ENCODE results near the gene RPN1.

The RPN1 gene

GRCh38 chr3:128584412-128585020, 66.1 kb downstream of the RPN1 start:
- Histone ChIP-seq H3K36me3 (ENCODE audit: control insufficient read depth, insufficient read depth, low read length) (no peaks in the 10 kb centered on the region), H3K4me1 (ENCODE audit: control insufficient read depth, insufficient read depth, low read length, poor library complexity, severe bottlenecking) (no peaks in the 10 kb centered on the region), H3K4me3 (ENCODE audit: insufficient read depth, low read depth, low read length, poor library complexity, severe bottlenecking) (no peak overlapping the region), H3K27me3 (replicated peaks; ENCODE audit: control insufficient read depth, insufficient read depth, low read length, poor library complexity, severe bottlenecking) (no peaks in the 10 kb centered on the region), H3K27ac (ENCODE audit: insufficient read depth, low read length, poor library complexity, severe bottlenecking) (no peak overlapping the region), H3K9me3 (ENCODE audit: control insufficient read depth, low read length) (no peaks in the 10 kb centered on the region)
- no peak for DNase-seq

- DNase-seq, result no peak
- H3K36me3 ChIP-seq (ENCODE audit: control insufficient read depth, insufficient read depth, low read length), result no peaks in the 10 kb centered on the region
- H3K27me3 ChIP-seq (replicated peaks; ENCODE audit: control insufficient read depth, insufficient read depth, low read length, poor library complexity, severe bottlenecking), result no peaks in the 10 kb centered on the region
- no peaks in the 10 kb centered on the region for H3K9me3 ChIP-seq (ENCODE audit: control insufficient read depth, low read length)
- no peak overlapping the region for H3K4me3 ChIP-seq (ENCODE audit: insufficient read depth, low read depth, low read length, poor library complexity, severe bottlenecking)
- no peak overlapping the region for H3K27ac ChIP-seq (ENCODE audit: insufficient read depth, low read length, poor library complexity, severe bottlenecking)
- H3K4me1 ChIP-seq (ENCODE audit: control insufficient read depth, insufficient read depth, low read length, poor library complexity, severe bottlenecking), result no peaks in the 10 kb centered on the region
These were observed 69.1 kb downstream of the RPN1 start for GRCh38 chr3:128581566-128581965.

- Histone ChIP-seq H3K4me3 (ENCODE audit: insufficient read depth, low read depth, low read length, poor library complexity, severe bottlenecking) (no peak overlapping the region), H3K36me3 (ENCODE audit: control insufficient read depth, insufficient read depth, low read length) (no peaks in the 10 kb centered on the region), H3K9me3 (ENCODE audit: control insufficient read depth, low read length) (no peaks in the 10 kb centered on the region), H3K4me1 (ENCODE audit: control insufficient read depth, insufficient read depth, low read length, poor library complexity, severe bottlenecking) (no peaks in the 10 kb centered on the region), H3K27ac (ENCODE audit: insufficient read depth, low read length, poor library complexity, severe bottlenecking) (no peak overlapping the region), H3K27me3 (replicated peaks; ENCODE audit: control insufficient read depth, insufficient read depth, low read length, poor library complexity, severe bottlenecking) (no peaks in the 10 kb centered on the region)
- DNase-seq, result no peak
These were observed 70.7 kb downstream of the RPN1 start for GRCh38 chr3:128579927-128580326.

- DNase-seq, result no peak
- H3K4me3 ChIP-seq (ENCODE audit: insufficient read depth, low read depth, low read length, poor library complexity, severe bottlenecking), result no peak overlapping the region
- H3K36me3 ChIP-seq (ENCODE audit: control insufficient read depth, insufficient read depth, low read length), result no peaks in the 10 kb centered on the region
- H3K4me1 ChIP-seq (ENCODE audit: control insufficient read depth, insufficient read depth, low read length, poor library complexity, severe bottlenecking), result no peaks in the 10 kb centered on the region
- no peaks in the 10 kb centered on the region for H3K27me3 ChIP-seq (replicated peaks; ENCODE audit: control insufficient read depth, insufficient read depth, low read length, poor library complexity, severe bottlenecking)
- H3K9me3 ChIP-seq (ENCODE audit: control insufficient read depth, low read length), result no peaks in the 10 kb centered on the region
- H3K27ac ChIP-seq (ENCODE audit: insufficient read depth, low read length, poor library complexity, severe bottlenecking), result no peak overlapping the region
These were observed 72.3 kb downstream of the RPN1 start for GRCh38 chr3:128578346-128578745.

GRCh38 chr3:128577711-128578110, 72.9 kb downstream of the RPN1 start:
- DNase-seq, result no peak
- H3K4me1 ChIP-seq (ENCODE audit: control insufficient read depth, insufficient read depth, low read length, poor library complexity, severe bottlenecking), result peaks cover 5% of the 10 kb centered on the region
- H3K27ac ChIP-seq (ENCODE audit: insufficient read depth, low read length, poor library complexity, severe bottlenecking), result no peak overlapping the region
- H3K9me3 ChIP-seq (ENCODE audit: control insufficient read depth, low read length), result no peaks in the 10 kb centered on the region
- no peak overlapping the region for H3K4me3 ChIP-seq (ENCODE audit: insufficient read depth, low read depth, low read length, poor library complexity, severe bottlenecking)
- H3K27me3 ChIP-seq (replicated peaks; ENCODE audit: control insufficient read depth, insufficient read depth, low read length, poor library complexity, severe bottlenecking), result no peaks in the 10 kb centered on the region
- H3K36me3 ChIP-seq (ENCODE audit: control insufficient read depth, insufficient read depth, low read length), result no peaks in the 10 kb centered on the region

GRCh38 chr3:128576290-128576689, 74.3 kb downstream of the RPN1 start:
- DNase-seq, result no peak
- Histone ChIP-seq H3K27ac (ENCODE audit: insufficient read depth, low read length, poor library complexity, severe bottlenecking) (no peak overlapping the region), H3K36me3 (ENCODE audit: control insufficient read depth, insufficient read depth, low read length) (no peaks in the 10 kb centered on the region), H3K4me1 (ENCODE audit: control insufficient read depth, insufficient read depth, low read length, poor library complexity, severe bottlenecking) (peaks cover 9% of the 10 kb centered on the region), H3K27me3 (replicated peaks; ENCODE audit: control insufficient read depth, insufficient read depth, low read length, poor library complexity, severe bottlenecking) (no peaks in the 10 kb centered on the region), H3K9me3 (ENCODE audit: control insufficient read depth, low read length) (no peaks in the 10 kb centered on the region), H3K4me3 (ENCODE audit: insufficient read depth, low read depth, low read length, poor library complexity, severe bottlenecking) (no peak overlapping the region)

- H3K4me3 ChIP-seq (ENCODE audit: insufficient read depth, low read depth, low read length, poor library complexity, severe bottlenecking), result no peak overlapping the region
- no peaks in the 10 kb centered on the region for H3K27me3 ChIP-seq (replicated peaks; ENCODE audit: control insufficient read depth, insufficient read depth, low read length, poor library complexity, severe bottlenecking)
- no peak for DNase-seq
These were observed 74.8 kb downstream of the RPN1 start for GRCh38 chr3:128575777-128576176.

GRCh38 chr3:128573707-128574162, 76.9 kb downstream of the RPN1 start:
- Histone ChIP-seq H3K36me3 (ENCODE audit: control insufficient read depth, insufficient read depth, low read length) (no peaks in the 10 kb centered on the region), H3K9me3 (ENCODE audit: control insufficient read depth, low read length) (no peaks in the 10 kb centered on the region), H3K27ac (ENCODE audit: insufficient read depth, low read length, poor library complexity, severe bottlenecking) (no peak overlapping the region), H3K4me1 (ENCODE audit: control insufficient read depth, insufficient read depth, low read length, poor library complexity, severe bottlenecking) (peaks cover 9% of the 10 kb centered on the region), H3K27me3 (replicated peaks; ENCODE audit: control insufficient read depth, insufficient read depth, low read length, poor library complexity, severe bottlenecking) (no peaks in the 10 kb centered on the region), H3K4me3 (ENCODE audit: insufficient read depth, low read depth, low read length, poor library complexity, severe bottlenecking) (no peak overlapping the region)
- DNase-seq, result no peak

More at GRCh38 chr3:128575777-128576176, 74.8 kb downstream of the RPN1 start:
- no peak overlapping the region for H3K27ac ChIP-seq (ENCODE audit: insufficient read depth, low read length, poor library complexity, severe bottlenecking)
- H3K9me3 ChIP-seq (ENCODE audit: control insufficient read depth, low read length), result no peaks in the 10 kb centered on the region
- H3K36me3 ChIP-seq (ENCODE audit: control insufficient read depth, insufficient read depth, low read length), result no peaks in the 10 kb centered on the region
- H3K4me1 ChIP-seq (ENCODE audit: control insufficient read depth, insufficient read depth, low read length, poor library complexity, severe bottlenecking), result peaks cover 9% of the 10 kb centered on the region

GRCh38 chr3:128573160-128573559, 77.5 kb downstream of the RPN1 start:
- Histone ChIP-seq H3K27me3 (replicated peaks; ENCODE audit: control insufficient read depth, insufficient read depth, low read length, poor library complexity, severe bottlenecking) (no peaks in the 10 kb centered on the region), H3K9me3 (ENCODE audit: control insufficient read depth, low read length) (no peaks in the 10 kb centered on the region), H3K27ac (ENCODE audit: insufficient read depth, low read length, poor library complexity, severe bottlenecking) (no peak overlapping the region), H3K4me3 (ENCODE audit: insufficient read depth, low read depth, low read length, poor library complexity, severe bottlenecking) (no peak overlapping the region), H3K36me3 (ENCODE audit: control insufficient read depth, insufficient read depth, low read length) (no peaks in the 10 kb centered on the region), H3K4me1 (ENCODE audit: control insufficient read depth, insufficient read depth, low read length, poor library complexity, severe bottlenecking) (peaks cover 9% of the 10 kb centered on the region)
- DNase-seq, result no peak

- Histone ChIP-seq H3K27ac (ENCODE audit: insufficient read depth, low read length, poor library complexity, severe bottlenecking) (no peak overlapping the region), H3K4me1 (ENCODE audit: control insufficient read depth, insufficient read depth, low read length, poor library complexity, severe bottlenecking) (peaks cover 9% of the 10 kb centered on the region), H3K27me3 (replicated peaks; ENCODE audit: control insufficient read depth, insufficient read depth, low read length, poor library complexity, severe bottlenecking) (no peaks in the 10 kb centered on the region), H3K9me3 (ENCODE audit: control insufficient read depth, low read length) (no peaks in the 10 kb centered on the region), H3K4me3 (ENCODE audit: insufficient read depth, low read depth, low read length, poor library complexity, severe bottlenecking) (no peak overlapping the region), H3K36me3 (ENCODE audit: control insufficient read depth, insufficient read depth, low read length) (no peaks in the 10 kb centered on the region)
- DNase-seq, result peak in 1 of 3 donors; percentile 15
These were observed 77.9 kb downstream of the RPN1 start for GRCh38 chr3:128572644-128573105.
